Keratinocyte (primary cell): ENCODE measurements around the gene HSD11B2. TPM values are rescaled to one million over a fixed set of nuclear protein-coding genes. Genes with fewer than 3 reads are reported as not detected.

Experiments
- DNase-seq: peaks from one replicate; pipeline ENCODE4 v3.0.0-alpha.2; 2011; ENCODE audit warnings: low read depth, missing footprints, low spot score
- FAIRE-seq: peaks from 2 replicates; lab custom pipeline; 2011; peaks lifted over from hg19 to GRCh38; lab: Jason Lieb, UNC
- H2AFZ ChIP-seq: 2 replicates; pipeline ENCODE4 v1.6.0; 2012; ENCODE audit warnings: low read length, control low read depth, inconsistent platforms; ENCODE audit not compliant: control insufficient read depth
- H3K27ac ChIP-seq: 2 replicates; pipeline ENCODE4 v1.5.1; 2011; ENCODE audit warnings: low read length; ENCODE audit not compliant: control insufficient read depth, insufficient read depth
- H3K27me3 ChIP-seq: 3 replicates; pipeline ENCODE4 v1.6.0; 2011; ENCODE audit warnings: low read length; ENCODE audit not compliant: control insufficient read depth, insufficient read depth; ENCODE audit errors: extremely low read depth
- H3K36me3 ChIP-seq, 2 experiments: 2 replicates in 1 of 2; 3 replicates in 1 of 2; pipeline ENCODE4 v1.5.1; 2011; ENCODE audit warnings: low read length in 2 of 2, mild to moderate bottlenecking in 1 of 2; ENCODE audit not compliant: control insufficient read depth in 2 of 2, insufficient read depth in 2 of 2; ENCODE audit errors: extremely low read depth in 1 of 2
- H3K4me1 ChIP-seq: 3 replicates; pipeline ENCODE4 v1.5.1; 2011; ENCODE audit warnings: low read length; ENCODE audit not compliant: control insufficient read depth, insufficient read depth; ENCODE audit errors: extremely low read depth
- H3K4me2 ChIP-seq: 3 replicates; pipeline ENCODE4 v1.6.0; 2011; ENCODE audit warnings: low read depth, low read length; ENCODE audit not compliant: control insufficient read depth, insufficient read depth; ENCODE audit errors: extremely low read depth
- H3K4me3 ChIP-seq, 3 experiments: fragments of 200-600 bp in 1 of 3; sonication (generic) in 1 of 3; 2 replicates in 2 of 3; 3 replicates in 1 of 3; pipeline ENCODE4 v1.5.1; 2011 to 2016; ENCODE audit warnings: low read length in 3 of 3, mild to moderate bottlenecking in 3 of 3, control low read depth in 2 of 3, inconsistent platforms in 1 of 3, low read depth in 1 of 3, mixed read lengths in 1 of 3, mixed run types in 1 of 3, moderate library complexity in 1 of 3; ENCODE audit not compliant: control insufficient read depth in 2 of 3, insufficient read depth in 2 of 3; ENCODE audit errors: extremely low read depth in 1 of 3
- H3K79me2 ChIP-seq: 2 replicates; pipeline ENCODE4 v1.6.0; 2012; ENCODE audit warnings: low read length; ENCODE audit not compliant: control insufficient read depth, insufficient read depth
- H3K9ac ChIP-seq: 3 replicates; pipeline ENCODE4 v1.6.0; 2011; ENCODE audit warnings: low read length; ENCODE audit not compliant: control insufficient read depth, insufficient read depth; ENCODE audit errors: extremely low read depth
- H3K9me1 ChIP-seq: 3 replicates; pipeline ENCODE4 v1.6.0; 2011; ENCODE audit warnings: low read length; ENCODE audit not compliant: control insufficient read depth, insufficient read depth; ENCODE audit errors: extremely low read depth
- H3K9me3 ChIP-seq: 2 replicates; pipeline ENCODE4 v1.5.1; 2012; ENCODE audit warnings: low read depth, low read length; ENCODE audit not compliant: control insufficient read depth
- H4K20me1 ChIP-seq: 3 replicates; pipeline ENCODE4 v1.6.0; 2011; ENCODE audit warnings: low read length; ENCODE audit not compliant: control insufficient read depth, insufficient read depth; ENCODE audit errors: extremely low read depth
- EZH2 ChIP-seq: IDR thresholded peaks from one replicate; pipeline ENCODE4 v1.6.1; 2012; ENCODE audit warnings: inconsistent platforms, mild to moderate bottlenecking, low read length, moderate library complexity
- dilution Hi-C: fragments of 300-500 bp; cut with MboI; formaldehyde crosslinking; loops from one replicate; pipeline ENCODE4 v1.7.0; 2020; ENCODE audit warnings: low sequenced_read_pairs; ENCODE audit not compliant: extremely low pct_ligation_motif_present
- polyA plus RNA-seq, 5 experiments: library from polyadenylated mRNA; depleted of rRNA in 3 of 5; stranded (reverse) in 3 of 5; stranded (forward) in 1 of 5; unstranded in 1 of 5; fragments of >200 nt; gene quantifications; 1 replicate in 1 of 5; 2 replicates in 3 of 5; 3 replicates in 1 of 5; pipeline versions ENCODE4 v1.2.1 to v1.2.3, GENCODE V29; 2011 to 2012; ENCODE audit warnings: missing spikeins in 2 of 5, low read depth in 1 of 5, low replicate concordance in 1 of 5
- TF ChIP-seq, protein P1 (sequence below), 3 experiments: IDR thresholded peaks in 1 of 3; conservative IDR thresholded peaks in 1 of 3; optimal IDR thresholded peaks in 1 of 3; 2 replicates in 2 of 3; 3 replicates in 1 of 3; pipeline versions ENCODE3 to v1.5.1; 2011; ENCODE audit warnings: low read length in 3 of 3, mild to moderate bottlenecking in 3 of 3, moderate library complexity in 2 of 3, control low read depth in 1 of 3, inconsistent platforms in 1 of 3; ENCODE audit not compliant: insufficient read depth in 2 of 3; ENCODE audit errors: extremely low read depth in 1 of 3

Gene HSD11B2
- polyA plus RNA-seq, 1 donor (not counting 4 experiments of a cell fraction or from before 2014, with no cell fraction given), result 0.93 TPM

DNA sequence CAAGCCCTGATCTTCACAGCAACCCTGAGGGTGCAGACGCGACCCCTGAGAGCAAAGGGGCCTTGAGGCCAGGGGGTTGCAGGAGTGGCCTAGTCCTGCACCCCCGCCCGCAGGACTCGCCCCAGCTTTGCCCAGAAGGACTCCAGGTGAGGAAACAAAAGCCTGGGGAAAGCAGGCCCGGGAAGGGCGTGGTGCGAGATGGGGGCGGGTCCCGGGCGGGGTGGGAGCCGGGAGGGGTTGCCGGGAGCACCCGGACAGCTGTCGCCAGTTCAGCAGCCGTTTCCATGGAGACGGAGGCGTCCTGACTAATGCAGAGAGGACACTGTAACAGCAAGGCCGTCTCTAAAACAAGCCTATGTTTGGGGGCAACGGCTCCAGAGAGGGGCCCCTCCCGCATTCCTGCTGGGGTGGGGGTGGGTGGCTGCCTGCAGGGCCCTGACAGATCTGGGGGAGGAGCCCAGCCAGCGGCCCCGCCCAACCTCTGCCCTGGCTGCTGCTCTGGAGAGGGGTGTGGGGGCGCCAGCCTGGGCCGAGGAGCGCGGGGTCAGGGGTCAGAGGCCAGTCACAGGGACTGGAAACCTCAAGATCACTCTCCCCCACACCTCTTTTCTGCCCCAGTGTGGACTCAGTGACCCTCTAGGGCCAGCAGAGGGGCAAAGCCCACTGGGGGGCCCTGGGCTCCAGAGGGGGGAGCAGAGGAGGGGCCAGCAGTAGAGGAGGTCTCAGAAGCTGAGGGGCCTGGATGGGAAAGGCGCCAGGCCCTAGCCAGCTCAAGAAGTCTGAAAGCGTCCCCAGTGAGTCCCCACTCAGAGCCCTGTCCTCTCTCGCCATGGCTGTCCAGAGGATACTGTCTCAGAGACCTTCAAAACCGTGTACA lies 34.5 kb upstream of the HSD11B2 start:
- Histone ChIP-seq H3K27me3 (peaks cover 22% of the 10 kb centered on the region), H2AFZ (no peak overlapping the region), H3K4me1 (peaks cover 27% of the 10 kb centered on the region), H3K27ac (peak overlapping the region; percentile 40), H3K36me3 (no peaks in the 10 kb centered on the region), H3K4me3 (no peak overlapping the region), H3K79me2 (no peaks in the 10 kb centered on the region), H4K20me1 (no peaks in the 10 kb centered on the region), H3K9me3 (no peaks in the 10 kb centered on the region), H3K4me2 (peak overlapping the region; percentile 20), H3K9ac (peak overlapping the region; percentile 33), H3K9me1 (no peaks in the 10 kb centered on the region)
- TF ChIP-seq, protein P1, sequence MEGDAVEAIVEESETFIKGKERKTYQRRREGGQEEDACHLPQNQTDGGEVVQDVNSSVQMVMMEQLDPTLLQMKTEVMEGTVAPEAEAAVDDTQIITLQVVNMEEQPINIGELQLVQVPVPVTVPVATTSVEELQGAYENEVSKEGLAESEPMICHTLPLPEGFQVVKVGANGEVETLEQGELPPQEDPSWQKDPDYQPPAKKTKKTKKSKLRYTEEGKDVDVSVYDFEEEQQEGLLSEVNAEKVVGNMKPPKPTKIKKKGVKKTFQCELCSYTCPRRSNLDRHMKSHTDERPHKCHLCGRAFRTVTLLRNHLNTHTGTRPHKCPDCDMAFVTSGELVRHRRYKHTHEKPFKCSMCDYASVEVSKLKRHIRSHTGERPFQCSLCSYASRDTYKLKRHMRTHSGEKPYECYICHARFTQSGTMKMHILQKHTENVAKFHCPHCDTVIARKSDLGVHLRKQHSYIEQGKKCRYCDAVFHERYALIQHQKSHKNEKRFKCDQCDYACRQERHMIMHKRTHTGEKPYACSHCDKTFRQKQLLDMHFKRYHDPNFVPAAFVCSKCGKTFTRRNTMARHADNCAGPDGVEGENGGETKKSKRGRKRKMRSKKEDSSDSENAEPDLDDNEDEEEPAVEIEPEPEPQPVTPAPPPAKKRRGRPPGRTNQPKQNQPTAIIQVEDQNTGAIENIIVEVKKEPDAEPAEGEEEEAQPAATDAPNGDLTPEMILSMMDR (optimal IDR thresholded peaks at IDR 0.05 in 1 of 3, IDR thresholded peaks at IDR 0.05 in 1 of 3, conservative IDR thresholded peaks at IDR 0.05 in 1 of 3; ENCODE audit: extremely low read depth in 1 of 3, insufficient read depth in 2 of 3, low read length in 3 of 3), result no peak
- no peak for TF ChIP-seq EZH2
- DNase-seq (no peak), FAIRE-seq (peak; percentile 13)
- dilution Hi-C loops, result no loop called here

DNA sequence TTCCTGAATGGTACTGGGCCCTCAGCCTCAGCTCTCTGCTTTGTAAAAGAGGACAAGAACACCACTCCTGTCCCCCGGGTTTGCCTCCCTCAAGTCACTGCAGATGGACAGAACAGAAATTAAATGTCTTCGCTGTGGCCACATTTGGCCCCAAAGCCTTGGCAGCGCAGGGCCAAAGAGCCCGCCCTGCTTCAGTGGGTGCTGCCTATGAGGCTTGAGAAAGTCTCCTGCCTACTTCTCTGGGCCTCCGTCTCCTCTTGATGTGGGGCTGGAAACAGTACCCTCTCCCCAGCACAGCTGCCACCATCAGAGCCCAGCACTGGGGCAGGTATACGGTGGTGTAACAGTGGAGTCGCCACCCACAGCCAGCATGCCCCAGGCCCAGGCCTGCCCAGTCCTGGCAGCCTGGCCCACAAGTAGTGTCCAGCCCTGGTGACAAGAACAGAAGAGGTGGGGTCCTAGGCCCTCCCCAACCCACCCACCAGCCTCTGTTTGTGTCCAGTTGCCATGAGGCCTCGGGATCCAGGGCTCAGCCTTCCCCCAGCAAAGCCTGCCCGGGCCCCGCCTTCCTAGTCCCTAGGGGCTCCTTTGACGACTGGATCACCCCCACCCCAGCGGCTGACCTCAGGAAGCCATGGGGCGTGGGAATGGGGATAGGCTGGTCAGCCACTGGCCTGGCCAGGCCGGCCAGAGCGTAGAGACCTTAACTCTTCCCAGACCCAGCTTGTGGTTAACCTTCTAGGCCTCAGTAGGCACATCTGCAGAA lies 33.7 kb upstream of the HSD11B2 start:
- dilution Hi-C loops, result no loop called here
- H2AFZ ChIP-seq, result no peak overlapping the region
- no peak for FAIRE-seq
- peak overlapping the region; percentile 40 for H3K27ac ChIP-seq
- no peaks in the 10 kb centered on the region for H3K79me2 ChIP-seq
- H4K20me1 ChIP-seq, result no peaks in the 10 kb centered on the region
- peak overlapping the region; percentile 33 for H3K9ac ChIP-seq
- H3K9me3 ChIP-seq, result no peaks in the 10 kb centered on the region
- H3K36me3 ChIP-seq, result no peaks in the 10 kb centered on the region
- H3K27me3 ChIP-seq, result peaks cover 18% of the 10 kb centered on the region
- no peak for DNase-seq
- no peaks in the 10 kb centered on the region for H3K9me1 ChIP-seq
- H3K4me3 ChIP-seq, result no peak overlapping the region
- H3K4me1 ChIP-seq, result peaks cover 27% of the 10 kb centered on the region
- no peak for TF ChIP-seq EZH2
- TF ChIP-seq, protein P1 (optimal IDR thresholded peaks at IDR 0.05 in 1 of 3, IDR thresholded peaks at IDR 0.05 in 1 of 3, conservative IDR thresholded peaks at IDR 0.05 in 1 of 3; ENCODE audit: extremely low read depth in 1 of 3, insufficient read depth in 2 of 3, low read length in 3 of 3), result no peak
- H3K4me2 ChIP-seq, result peak overlapping the region; percentile 20
